RWPE1 (cell line): ENCODE results near the gene ESRP2.

Experiments used
- CTCF ChIA-PET: fragments of 350-600 bp; sonication (Branson Sonifier 250); formaldehyde crosslinking; extraction: SDS; loops from one replicate; lab custom pipeline; 2021; lab: Yijun Ruan, JAX
- POLR2A ChIA-PET: fragments of 400-600 bp; formaldehyde crosslinking; extraction: SDS; loops from one replicate; lab custom pipeline; 2020; ENCODE audit warnings: antibody characterized with exemption; ENCODE audit not compliant: low non-redundant PET; lab: Yijun Ruan, JAX
- DNase-seq: peaks from one replicate; pipeline ENCODE4 v3.0.0; 2012; ENCODE audit warnings: low spot score
- H3K27ac ChIP-seq: fragments of 450-650 bp; 2 replicates; pipeline ENCODE4 v1.5.1; 2017
- CTCF ChIP-seq: fragments of 450-650 bp; conservative IDR thresholded peaks from 2 replicates; pipeline ENCODE4 v1.5.1; 2017; ENCODE audit warnings: low read depth, mild to moderate bottlenecking

ESRP2 gene

GRCh38 chr16:68236137-68236825 is 354 bp upstream of the ESRP2 start:
- no peak for TF ChIP-seq CTCF
- peak overlapping the region; percentile 96 for H3K27ac ChIP-seq
- DNase-seq, result peak; percentile 88
- ChIA-PET CTCF (interaction anchor here (0.7 kb wide), 1 partner anchor 24 kb away, joined by 3 read pairs; no protein-coding TSS in a partner anchor), POLR2A (interaction anchor here (0.5 to 1.8 kb wide), 5 partner anchors 28 to 1094 kb away, joined by 3 to 9 read pairs (median 4); partner anchors contain the start of genes PRMT7, SLC7A6 and SLC7A6OS)

GRCh38 chr16:68235108-68235886 is 630 bp downstream of the ESRP2 start:
- TF ChIP-seq CTCF, result peak; percentile 41; the same call in 1 of the 2 replicates
- H3K27ac ChIP-seq, result peak overlapping the region; percentile 96
- ChIA-PET POLR2A (interaction anchor here (0.5 to 0.6 kb wide), 2 partner anchors 36 to 87 kb away, joined by 3 to 4 read pairs; no protein-coding TSS in a partner anchor), CTCF (interaction anchor here (0.6 to 0.8 kb wide), 2 partner anchors 75 to 251 kb away, joined by 3 read pairs; no protein-coding TSS in a partner anchor)
- peak; percentile 44 for DNase-seq

- CTCF ChIA-PET, result interaction anchor here (0.6 to 0.8 kb wide), 2 partner anchors 76 to 252 kb away, joined by 3 read pairs; no protein-coding TSS in a partner anchor
- no peak for TF ChIP-seq CTCF
- peak overlapping the region; percentile 96 for H3K27ac ChIP-seq
- DNase-seq, result peak; percentile 71
- POLR2A ChIA-PET, result interaction anchor here (1.4 kb wide), 1 partner anchor 149 kb away, joined by 3 read pairs; the partner anchor contains the start of gene NFATC3
Observed at GRCh38 chr16:68234188-68235107, 1.5 kb downstream of the ESRP2 start.

- DNase-seq, result no peak
- TF ChIP-seq CTCF, result no peak
- peak overlapping the region; percentile 96 for H3K27ac ChIP-seq
- ChIA-PET CTCF (no interaction called here), POLR2A (interaction anchor here (1.4 kb wide), 1 partner anchor 149 kb away, joined by 3 read pairs; the partner anchor contains the start of gene NFATC3)
Observed at GRCh38 chr16:68233835-68234187, 2.1 kb downstream of the ESRP2 start.

GRCh38 chr16:68233085-68233834 is 2.7 kb downstream of the ESRP2 start:
- peak overlapping the region; percentile 96 for H3K27ac ChIP-seq
- DNase-seq, result no peak
- TF ChIP-seq CTCF, result no peak
- ChIA-PET CTCF (interaction anchor here (0.6 kb wide), 1 partner anchor 141 kb away, joined by 6 read pairs; no protein-coding TSS in a partner anchor), POLR2A (interaction anchor here (1.4 kb wide), 1 partner anchor 148 kb away, joined by 3 read pairs; the partner anchor contains the start of gene NFATC3)
